ENCODE data around the gene FPR3.
"Not testable (repeated sequence)": the region's sequence is repeated elsewhere in the genome, so short reads cannot be mapped to it uniquely, and the experiment has no call there.

Gene FPR3

DNA sequence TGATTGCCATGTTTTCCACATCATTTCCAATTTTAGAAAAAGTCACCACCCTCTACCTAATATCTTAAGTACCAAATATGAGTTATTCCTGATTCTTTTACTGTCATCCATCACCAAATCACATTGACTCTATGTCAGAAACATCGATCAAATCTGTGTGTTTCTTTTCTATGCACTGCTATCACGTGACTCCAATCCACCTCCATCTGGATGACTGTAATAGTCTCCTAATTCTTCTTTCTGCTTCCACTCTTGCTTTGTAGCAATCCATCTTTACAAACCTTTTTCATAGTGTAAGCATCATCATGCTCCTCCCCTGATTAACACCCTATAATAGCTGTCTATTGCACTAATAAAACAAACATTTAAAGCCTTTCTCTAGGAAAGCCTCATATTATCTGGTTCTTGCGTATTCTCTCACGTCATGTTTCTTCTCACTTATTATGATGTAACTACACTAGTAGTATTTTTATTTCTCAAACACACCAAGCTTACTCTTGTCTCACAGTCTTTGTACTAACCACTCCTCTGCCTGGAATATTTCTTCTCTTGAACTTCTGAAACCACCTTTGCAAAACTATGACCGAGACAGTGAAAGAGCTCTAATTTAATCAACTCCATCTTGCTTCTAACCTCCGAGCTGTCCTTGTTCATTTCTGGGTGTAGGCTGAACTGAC, 10.7 kb upstream of the FPR3 start:
- DNase-seq (ENCODE audit: low spot score) = no peak

GRCh38 chr19:51784922-51785690, 9.9 kb upstream of the FPR3 start:
- no peak for DNase-seq (ENCODE audit: low spot score)

GRCh38 chr19:51786646-51787494, 8.1 kb upstream of the FPR3 start:
- no peak for DNase-seq (ENCODE audit: low spot score)

GRCh38 chr19:51788029-51788428, 6.9 kb upstream of the FPR3 start:
- DNase-seq (ENCODE audit: low spot score) = no peak

DNA sequence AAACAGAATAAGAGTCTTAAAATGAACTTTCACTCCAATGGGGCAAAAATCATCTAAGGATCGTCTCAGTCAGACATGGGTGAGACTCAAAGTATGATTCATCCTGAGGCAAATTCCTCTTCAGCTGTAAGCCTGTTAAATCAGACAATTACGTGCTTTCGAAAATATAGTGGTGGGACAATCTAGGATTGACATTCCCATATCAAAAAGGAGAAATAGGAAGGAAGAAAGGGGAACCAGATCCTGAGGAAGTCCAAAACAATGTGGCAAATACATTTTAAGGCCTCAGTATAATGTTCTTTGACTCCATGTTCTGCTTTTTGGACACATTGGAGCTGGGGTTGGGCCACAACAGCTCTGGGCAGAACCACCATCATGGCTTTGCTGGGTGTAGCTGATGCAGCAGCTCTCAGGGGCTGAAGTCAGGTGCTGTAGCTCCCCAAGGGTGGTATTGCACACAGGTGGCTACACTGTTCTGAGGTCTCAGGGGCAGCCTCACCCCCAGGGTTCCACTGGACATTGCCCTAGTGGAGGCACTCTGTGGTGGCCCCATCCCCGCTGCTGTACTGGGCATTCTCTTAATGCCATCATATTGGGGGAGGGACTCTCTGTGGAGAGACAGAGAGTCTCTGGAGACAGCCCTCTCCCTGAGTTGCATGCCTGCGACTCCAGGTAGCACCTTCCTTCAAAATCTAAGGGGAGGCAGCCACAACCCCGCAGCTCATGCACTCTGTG, 5.7 kb upstream of the FPR3 start:
- no peak for DNase-seq (ENCODE audit: low spot score)

DNA sequence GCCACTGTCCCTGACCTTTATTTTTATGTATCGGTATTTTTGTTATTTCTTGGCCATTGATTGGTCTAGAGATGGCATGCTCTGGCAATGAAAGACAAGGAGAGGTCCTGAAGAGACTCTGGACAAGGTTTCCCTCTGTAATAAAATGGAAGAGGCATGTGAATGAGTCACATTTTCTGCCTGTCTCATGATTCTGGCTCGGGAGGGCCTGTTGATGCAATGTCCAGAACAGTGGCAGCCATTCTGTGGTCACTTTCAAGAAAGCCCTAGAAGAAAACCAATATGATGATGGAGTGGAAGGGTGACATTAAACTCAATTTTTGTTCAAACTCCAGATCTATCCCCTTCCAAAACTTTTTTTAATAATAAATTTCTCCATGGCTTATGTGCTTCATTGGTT, 2.0 kb upstream of the FPR3 start:
- DNase-seq (ENCODE audit: low spot score) = no peak

- DNase-seq (ENCODE audit: low spot score) = no peak
Observed at GRCh38 chr19:51793994-51794393, 963 bp upstream of the FPR3 start.

- no peak for DNase-seq (ENCODE audit: low spot score)
Observed at GRCh38 chr19:51796195-51796679, 1.3 kb downstream of the FPR3 start.

GRCh38 chr19:51797480-51797879, 2.5 kb downstream of the FPR3 start:
- no peak for DNase-seq (ENCODE audit: low spot score)

GRCh38 chr19:51798062-51798461, 3.1 kb downstream of the FPR3 start:
- no peak for DNase-seq (ENCODE audit: low spot score)

DNA sequence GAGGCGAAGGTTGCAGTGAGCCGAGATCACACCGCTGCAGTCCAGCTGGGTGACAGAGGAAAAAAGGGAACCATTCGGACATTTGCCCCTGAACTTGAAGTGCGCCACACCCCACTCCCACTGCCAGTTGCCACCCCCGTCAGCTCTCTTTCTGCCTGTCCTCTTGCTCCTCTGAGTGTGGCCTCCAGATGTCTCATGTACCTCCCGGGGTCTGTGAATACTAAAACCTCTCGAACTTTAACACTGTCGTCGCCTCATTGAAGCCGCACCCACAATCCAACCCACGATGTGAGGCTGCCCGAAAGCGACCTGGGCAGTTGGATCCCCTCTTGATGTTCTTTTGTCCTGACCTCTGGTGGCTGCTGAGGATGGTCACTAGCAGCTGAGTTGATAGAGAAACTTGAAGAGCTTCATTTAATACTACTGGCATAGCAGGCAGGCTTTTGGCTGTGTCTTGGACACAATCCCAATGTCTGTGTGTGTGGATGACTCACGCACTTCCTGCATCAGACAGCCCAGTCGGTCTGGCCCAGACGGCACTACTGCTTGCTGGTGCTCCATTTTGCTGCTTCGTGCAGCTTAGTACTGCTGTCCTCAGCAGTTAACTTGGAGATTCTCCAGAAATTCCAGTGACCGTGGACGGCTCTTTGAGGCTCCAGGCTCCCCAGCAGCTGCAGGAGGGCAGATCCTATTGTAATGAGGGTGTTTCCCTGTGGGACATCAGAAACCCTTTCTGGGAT, 4.2 kb downstream of the FPR3 start:
- DNase-seq (ENCODE audit: low spot score) = no peak

DNA sequence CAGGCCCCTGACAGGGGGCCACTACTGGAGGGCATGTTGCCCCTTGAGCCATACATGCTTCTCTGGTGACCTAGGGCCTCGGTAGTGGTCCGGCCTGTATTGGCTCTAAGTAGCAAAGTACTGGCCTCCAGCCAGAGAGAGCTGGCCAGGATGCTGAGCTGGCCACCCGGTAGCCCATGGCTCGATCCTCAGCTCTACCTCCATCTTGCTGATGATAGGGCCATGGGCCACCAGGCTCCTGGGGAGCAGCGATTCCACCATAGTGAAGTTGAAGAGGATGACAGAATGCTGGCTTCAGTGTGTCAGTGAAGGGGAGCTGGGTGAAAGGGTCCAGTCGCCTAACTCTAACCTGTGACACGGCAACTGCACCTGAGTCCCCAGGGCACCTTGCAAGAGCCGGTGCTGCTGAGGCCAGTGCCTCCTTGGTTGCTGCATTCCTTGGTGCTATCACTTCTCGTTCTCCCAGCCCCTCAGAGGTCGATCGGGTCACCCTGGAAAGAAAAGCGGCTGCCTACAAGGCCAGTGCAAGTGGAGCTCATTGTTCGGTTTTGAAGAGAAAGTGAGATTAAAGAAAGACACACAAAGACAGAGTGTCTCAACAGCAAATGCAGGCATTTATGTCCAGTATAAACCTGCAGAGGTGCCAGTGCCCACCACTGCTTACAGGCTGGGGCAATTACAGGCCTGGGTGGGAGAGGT, 5.0 kb downstream of the FPR3 start:
- DNase-seq (ENCODE audit: low spot score) = no peak

DNA sequence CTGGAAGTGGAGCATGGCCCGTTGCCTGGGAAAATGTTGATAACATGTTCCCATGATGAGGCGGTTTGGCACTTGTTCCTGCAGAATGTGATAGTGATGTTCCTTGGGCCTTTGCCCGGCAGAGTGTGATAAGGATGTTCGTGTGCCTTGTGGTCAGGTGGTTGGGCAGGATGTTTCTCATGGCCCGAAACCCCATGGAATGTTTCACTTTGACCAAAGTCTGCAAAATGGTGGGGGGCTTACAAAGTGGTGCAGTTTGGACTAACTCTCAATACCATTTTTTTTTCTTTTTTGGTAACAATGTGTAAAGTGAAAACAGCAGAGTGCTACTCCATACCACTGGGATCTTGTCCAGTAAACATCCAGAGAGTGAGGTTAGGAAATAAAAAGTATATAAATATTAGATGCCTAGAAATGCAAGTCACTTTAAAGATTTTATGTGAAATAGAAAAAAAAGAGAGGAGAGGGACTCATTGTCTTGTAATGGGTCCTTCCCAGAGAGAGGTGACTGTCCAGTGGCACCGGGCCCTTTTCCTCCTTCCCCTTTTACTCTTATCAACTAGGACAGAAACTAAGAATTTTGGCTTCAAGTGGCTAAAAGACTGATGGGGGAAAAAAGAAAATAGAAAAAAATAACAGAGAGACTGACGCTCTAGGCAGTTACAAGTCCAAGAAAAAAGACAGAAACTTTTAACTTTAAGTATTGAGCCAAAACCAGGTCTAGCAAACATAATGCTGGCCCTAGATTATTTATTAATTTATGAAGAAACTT, 5.7 kb downstream of the FPR3 start:
- no peak for DNase-seq (ENCODE audit: low spot score)

DNA sequence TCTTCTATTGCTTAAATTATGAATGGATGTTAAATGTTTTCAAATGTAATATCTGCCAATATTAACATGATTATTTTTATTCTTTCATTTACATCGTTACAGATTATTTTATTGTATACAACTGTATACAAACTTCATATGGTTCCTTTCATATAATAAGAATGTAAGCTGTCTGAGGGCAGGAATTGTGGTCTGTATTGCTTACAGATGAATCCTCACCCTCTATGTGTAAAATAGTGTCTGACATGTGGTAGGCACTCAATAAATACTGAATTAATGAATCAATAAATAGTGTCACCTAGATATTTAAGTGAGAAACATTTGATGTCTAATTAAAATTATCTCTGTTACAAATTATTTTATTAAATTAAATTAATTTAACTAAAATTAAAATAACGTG, 7.8 kb downstream of the FPR3 start:
- DNase-seq (ENCODE audit: low spot score) = no peak

DNA sequence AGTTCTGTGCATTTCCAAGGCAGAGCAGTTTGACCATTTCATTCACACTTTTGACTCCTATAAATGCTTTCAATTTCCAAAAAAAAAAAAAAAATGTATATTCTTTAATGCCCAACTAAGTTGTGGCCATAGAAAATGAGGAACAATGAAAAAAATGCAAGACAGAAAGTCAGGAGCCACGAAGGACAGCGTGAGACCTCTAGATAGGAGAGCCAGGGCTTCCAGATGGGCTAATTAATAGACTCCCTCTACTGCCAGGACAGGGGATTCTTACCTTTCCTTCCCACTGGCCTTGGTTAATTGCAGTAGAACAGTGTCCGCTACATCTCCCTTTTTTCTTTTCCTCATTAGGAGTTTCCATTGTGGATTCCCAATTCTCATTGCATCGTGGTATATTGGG, 8.6 kb downstream of the FPR3 start:
- no peak for DNase-seq (ENCODE audit: low spot score)

DNA sequence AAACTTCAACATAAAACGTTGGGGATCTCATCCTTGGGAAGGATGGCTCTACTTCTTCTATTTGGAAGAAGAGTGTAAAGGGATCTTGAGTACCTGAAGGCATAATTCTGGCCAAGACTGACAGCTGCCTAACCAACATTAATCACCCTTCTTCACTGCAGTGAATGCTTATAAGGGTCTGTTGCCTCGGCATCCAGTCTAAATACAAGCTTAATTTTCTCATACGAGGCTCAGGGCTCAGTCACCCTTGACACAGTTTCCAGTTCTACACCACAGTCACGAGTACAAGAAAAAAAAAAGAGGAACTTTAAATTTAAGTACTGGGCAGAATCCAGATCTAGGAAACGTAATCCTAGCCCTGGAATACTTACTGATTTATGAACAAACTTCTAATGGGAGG, 9.0 kb downstream of the FPR3 start:
- DNase-seq (ENCODE audit: low spot score) = no peak

DNA sequence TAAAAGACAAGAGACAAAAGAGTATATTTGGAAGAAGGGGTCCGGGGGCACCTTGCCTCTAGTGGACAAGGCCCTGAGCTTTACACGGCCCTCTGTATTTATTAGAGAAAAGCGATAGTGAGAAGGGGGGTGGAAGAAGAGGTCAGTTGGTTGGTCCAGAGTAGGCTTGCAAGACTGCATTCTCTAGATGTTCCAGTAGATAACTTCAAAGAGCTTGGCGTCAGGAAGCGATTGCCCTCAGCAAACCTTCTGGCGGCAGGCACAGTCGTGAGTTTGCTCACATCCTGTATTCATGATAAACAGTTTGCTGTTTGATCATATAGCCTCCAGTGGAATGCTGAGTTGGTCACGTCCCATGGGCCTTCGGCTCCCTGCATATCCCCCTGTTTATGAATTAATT, 9.8 kb downstream of the FPR3 start:
- not testable (repeated sequence) for DNase-seq (ENCODE audit: low spot score)

DNA sequence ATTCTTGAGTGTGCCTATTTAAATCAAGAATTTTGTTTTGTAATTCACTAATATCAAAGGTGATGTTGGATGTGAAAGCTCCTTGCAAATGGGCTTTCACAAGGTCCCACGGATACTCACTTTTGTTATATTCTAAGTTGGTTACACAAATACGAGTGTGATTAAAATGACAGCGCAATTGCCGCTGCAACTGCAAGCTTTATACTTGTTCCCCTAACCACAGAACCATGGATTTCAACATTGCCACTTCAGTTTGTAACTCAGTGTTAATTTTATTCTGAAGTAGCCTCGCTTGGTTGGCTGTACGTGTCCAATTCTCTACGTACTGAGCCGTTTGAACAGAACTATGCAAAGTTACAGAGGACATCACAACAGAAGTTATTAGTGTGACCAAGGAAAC, 10.4 kb downstream of the FPR3 start:
- DNase-seq (ENCODE audit: low spot score) = not testable (repeated sequence)

GRCh38 chr19:51806571-51806970, 11.6 kb downstream of the FPR3 start:
- DNase-seq (ENCODE audit: low spot score) = not testable (repeated sequence)

Data from HuH-7 (cell line).